Transverse colon (tissue), 3 donors: Measurements from ENCODE around the gene EXOSC1.
A peak's percentile ranks its signal among the peaks of the same experiment; 100 is the strongest.

Experiments
- POLR2A ChIP-seq: fragments of 450-650 bp; IDR thresholded peaks from one replicate; pipeline ENCODE4 v1.6.1; 2016; ENCODE audit warnings: antibody characterized with exemption, mild to moderate bottlenecking, moderate library complexity
- TF ChIP-seq, protein P1 (sequence below), 5 experiments: fragments of 200-600 bp in 3 of 5; fragments of 450-650 bp in 2 of 5; sonication (generic) in 3 of 5; IDR thresholded peaks; 1 replicate in 2 of 5; 2 replicates in 3 of 5; pipeline ENCODE4 v1.5.1; 2016 to 2017; ENCODE audit warnings: antibody characterized with exemption in 5 of 5, inconsistent platforms in 3 of 5, mild to moderate bottlenecking in 2 of 5, moderate library complexity in 1 of 5

DNA sequence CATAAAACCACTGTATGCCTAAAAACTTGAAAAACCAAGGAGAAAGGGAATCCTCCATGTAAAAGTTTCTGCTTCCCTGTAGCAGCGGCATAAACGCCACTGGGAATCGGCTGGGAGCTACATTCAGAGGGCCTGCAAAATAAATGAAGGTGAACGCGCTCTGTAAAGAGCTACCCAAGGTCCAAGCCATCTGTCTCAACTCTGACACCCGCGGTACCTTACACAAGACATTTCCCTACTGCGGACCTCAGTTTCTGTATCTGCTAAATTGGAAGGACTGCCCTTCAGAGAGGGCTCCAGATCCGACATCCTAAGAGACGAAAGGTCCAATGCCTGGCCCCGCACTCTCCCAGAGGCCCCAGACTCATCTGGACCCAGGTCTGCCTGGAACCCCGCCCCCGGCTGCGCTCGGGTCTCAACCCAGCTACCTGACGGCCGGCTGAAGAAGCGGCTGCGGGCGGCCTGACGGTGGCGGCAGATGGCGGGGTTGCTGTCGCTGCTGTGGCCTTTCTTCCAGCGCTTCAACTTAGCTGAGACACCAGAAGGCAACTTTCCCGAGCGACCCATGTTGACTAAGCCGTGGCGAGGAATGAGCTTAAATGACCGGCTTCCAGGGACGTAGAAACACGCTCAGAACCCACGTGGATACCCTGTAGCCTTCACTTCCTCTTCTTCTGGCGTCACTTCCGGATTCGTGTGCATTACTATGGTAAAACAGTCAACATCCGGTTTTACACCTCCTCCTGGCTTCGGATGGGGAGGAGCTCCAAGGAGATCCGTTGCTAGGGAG lies 44.9 kb downstream of the EXOSC1 start, which contains the start of gene RRP12:
- TF ChIP-seq, protein P1, sequence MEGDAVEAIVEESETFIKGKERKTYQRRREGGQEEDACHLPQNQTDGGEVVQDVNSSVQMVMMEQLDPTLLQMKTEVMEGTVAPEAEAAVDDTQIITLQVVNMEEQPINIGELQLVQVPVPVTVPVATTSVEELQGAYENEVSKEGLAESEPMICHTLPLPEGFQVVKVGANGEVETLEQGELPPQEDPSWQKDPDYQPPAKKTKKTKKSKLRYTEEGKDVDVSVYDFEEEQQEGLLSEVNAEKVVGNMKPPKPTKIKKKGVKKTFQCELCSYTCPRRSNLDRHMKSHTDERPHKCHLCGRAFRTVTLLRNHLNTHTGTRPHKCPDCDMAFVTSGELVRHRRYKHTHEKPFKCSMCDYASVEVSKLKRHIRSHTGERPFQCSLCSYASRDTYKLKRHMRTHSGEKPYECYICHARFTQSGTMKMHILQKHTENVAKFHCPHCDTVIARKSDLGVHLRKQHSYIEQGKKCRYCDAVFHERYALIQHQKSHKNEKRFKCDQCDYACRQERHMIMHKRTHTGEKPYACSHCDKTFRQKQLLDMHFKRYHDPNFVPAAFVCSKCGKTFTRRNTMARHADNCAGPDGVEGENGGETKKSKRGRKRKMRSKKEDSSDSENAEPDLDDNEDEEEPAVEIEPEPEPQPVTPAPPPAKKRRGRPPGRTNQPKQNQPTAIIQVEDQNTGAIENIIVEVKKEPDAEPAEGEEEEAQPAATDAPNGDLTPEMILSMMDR (IDR thresholded peaks at IDR 0.05), result peak in 2 of 5 experiments; percentile 11 to 18
- peak; percentile 68 for TF ChIP-seq POLR2A
